GM18909 (cell line): ENCODE data around the gene DHFR.
"Not testable (repeated sequence)": the region's sequence is repeated elsewhere in the genome, so short reads cannot be mapped to it uniquely, and the experiment has no call there.

ENCODE experiments used
- ATAC-seq: cut with Tn5 transposase; IDR thresholded peaks from one replicate; pipeline ENCODE4 v1.9.1; 2021; ENCODE audit warnings: mild to moderate bottlenecking; ENCODE audit not compliant: unreplicated experiment, poor library complexity

The DHFR gene

GRCh38 chr5:80654391-80655230 lies at the start of gene DHFR, which contains the start of gene MSH3:
Gene DHFR (minus strand): TSS chr5:80654983. CDS start chr5:80654489, 494 bp downstream.
Gene MSH3 (plus strand): TSS chr5:80654652. CDS start chr5:80654728, 76 bp downstream.
- ATAC-seq, result peak; percentile 53

- ATAC-seq, result no peak
Measured at GRCh38 chr5:80704221-80704620, 49.4 kb upstream of the DHFR start.

- ATAC-seq, result no peak
Measured at GRCh38 chr5:80703747-80704146, 49.0 kb upstream of the DHFR start.

DNA sequence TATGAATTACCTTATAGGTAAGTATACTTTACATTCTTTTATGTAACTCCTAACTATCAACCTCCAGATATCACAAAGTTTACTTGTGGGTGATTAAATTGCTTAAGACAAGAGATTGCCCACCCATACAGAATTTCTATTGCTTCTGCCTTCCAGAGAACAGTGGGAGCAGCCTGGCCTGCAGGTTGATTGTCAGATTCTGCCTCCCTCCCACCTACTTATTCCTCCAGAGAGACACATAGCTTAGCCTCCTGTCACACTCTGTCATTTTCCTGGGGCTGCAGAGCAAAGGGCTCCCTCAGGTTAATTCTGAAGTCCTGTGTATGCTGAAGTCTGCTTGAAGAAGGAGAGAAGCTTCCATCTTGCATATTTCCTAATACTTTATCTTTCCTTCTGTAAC lies 48.5 kb upstream of the DHFR start:
- ATAC-seq, result no peak

DNA sequence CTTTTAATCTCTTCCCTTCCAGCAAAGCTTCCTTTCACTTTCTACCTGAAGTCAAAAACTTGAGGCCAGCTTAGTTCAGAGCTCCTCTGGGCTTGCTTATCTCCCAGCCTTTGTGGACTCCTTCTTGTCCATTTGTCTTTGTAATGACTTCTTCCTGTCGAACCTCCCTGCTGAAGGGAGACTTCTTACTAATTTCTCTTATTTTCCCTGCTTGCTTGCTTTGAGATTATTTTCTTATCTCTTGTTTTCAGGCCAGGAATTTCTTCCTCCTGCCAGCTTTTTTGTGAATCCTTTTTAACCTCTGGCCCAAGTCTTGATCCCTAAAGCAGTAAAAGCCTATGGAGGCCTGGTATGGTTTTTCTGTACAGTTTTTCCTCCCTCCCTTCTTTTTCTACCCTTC lies 46.8 kb upstream of the DHFR start:
- no peak for ATAC-seq

- no peak for ATAC-seq
Measured at GRCh38 chr5:80698369-80698768, 43.6 kb upstream of the DHFR start.

DNA sequence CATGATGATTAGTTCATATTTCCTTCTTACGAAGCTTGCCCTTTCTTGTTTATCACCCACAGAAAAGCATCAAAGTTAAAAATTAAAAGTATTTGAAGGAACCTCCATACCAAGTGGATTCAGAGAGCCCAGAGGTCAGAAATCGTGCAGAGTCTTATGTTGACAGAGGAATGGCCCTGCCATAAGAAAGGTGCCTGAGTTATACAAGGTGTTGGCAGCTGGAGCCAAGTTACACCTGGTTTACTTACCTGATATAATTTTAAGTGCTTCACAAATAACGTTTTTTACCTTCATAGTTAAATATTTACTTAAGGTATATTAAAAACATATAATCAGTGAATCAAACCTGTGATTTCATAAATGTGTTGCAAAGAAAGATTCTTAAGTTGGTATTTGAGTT lies 42.3 kb upstream of the DHFR start:
- no peak for ATAC-seq

GRCh38 chr5:80696450-80696849 lies 41.7 kb upstream of the DHFR start:
- ATAC-seq, result no peak

GRCh38 chr5:80695666-80696065 lies 40.9 kb upstream of the DHFR start:
- ATAC-seq, result no peak

- no peak for ATAC-seq
Measured at GRCh38 chr5:80689627-80690026, 34.8 kb upstream of the DHFR start.

GRCh38 chr5:80688648-80689420 lies 34.1 kb upstream of the DHFR start:
- ATAC-seq, result no peak

- ATAC-seq, result no peak
Measured at GRCh38 chr5:80686757-80687156, 32.0 kb upstream of the DHFR start.

GRCh38 chr5:80676706-80677105 lies 21.9 kb upstream of the DHFR start:
- no peak for ATAC-seq

GRCh38 chr5:80672140-80672736 lies 17.5 kb upstream of the DHFR start:
- ATAC-seq, result peak; percentile 59

- ATAC-seq, result peak; percentile 75
Measured at GRCh38 chr5:80668016-80668969, 13.5 kb upstream of the DHFR start.

DNA sequence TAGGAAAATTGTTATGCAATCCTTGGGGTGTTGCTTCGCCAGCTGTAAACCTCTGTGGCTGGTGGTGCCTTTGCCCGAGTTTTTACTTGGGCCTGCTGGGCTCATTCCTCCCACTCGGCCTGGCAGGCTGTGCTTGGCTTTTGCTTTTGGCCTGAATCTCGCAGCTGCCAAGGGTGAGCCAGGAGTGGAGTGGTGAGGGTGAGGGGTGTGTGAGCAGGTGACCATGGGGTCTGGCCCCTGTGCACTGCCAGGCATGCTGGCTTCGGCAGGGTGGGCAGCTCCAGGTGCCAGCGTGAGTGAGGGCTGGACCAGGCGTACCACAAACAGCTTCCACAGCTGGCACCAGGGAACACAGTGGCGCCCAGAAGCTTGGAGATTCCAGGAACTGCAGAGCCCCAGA lies 12.6 kb upstream of the DHFR start:
- no peak for ATAC-seq

- ATAC-seq, result no peak
Measured at GRCh38 chr5:80665057-80665456, 10.3 kb upstream of the DHFR start.

GRCh38 chr5:80662108-80662507 lies 7.3 kb upstream of the DHFR start:
- no peak for ATAC-seq

DNA sequence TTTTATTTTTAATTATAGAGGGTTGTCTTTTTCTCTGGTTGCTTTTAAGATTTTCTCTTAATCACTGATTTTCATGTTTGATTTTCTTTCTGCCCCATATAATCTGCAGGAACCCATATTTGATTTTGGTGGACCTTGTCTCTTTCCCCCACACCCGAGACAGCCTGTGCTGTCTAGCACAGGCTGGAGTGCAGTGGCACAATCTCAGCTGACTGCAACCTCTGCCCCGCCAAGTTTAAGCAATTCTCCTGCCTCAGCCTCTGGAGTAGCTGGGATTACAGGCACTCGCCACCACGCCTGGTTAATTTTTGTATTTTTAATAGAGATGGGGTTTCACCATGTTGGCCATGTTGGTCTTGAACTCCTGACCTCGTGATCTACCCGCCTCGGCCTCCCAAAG lies 5.9 kb upstream of the DHFR start:
- not testable (repeated sequence) for ATAC-seq

DNA sequence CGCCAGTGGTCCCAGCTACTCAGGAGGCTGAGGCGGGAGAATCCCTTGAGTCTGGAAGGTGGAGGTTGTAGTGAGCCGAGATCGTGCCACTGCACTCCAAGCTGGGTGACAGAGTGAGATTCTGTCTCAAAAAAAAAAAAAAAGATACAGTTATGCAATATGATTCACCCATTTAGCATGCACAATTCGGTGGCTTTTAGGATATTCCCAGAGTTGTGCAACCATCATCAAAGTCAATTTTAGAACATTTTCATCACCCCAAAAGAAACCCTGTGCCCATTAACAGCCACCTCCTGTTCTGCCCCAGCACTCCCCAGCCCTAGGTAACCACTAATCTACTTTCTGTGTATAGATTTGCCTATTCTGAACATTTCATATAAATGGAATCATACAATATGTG lies 4.3 kb upstream of the DHFR start:
- no peak for ATAC-seq
